H1 (cell line): ENCODE measurements around the gene SH3GL1. TPM values are rescaled to one million over a fixed set of nuclear protein-coding genes. Genes with fewer than 3 reads are reported as not detected.

Experiments
- CTCF ChIA-PET: fragments of 300-600 bp; sonication (Branson Sonifier 250); formaldehyde crosslinking; loops from one replicate; lab custom pipeline; 2021; ENCODE audit not compliant: partially characterized antibody; lab: Charles Lee
- POLR2A ChIA-PET: fragments of 300-600 bp; sonication (Branson Sonifier 250); formaldehyde crosslinking; loops from one replicate; lab custom pipeline; 2021; ENCODE audit warnings: inconsistent platforms; ENCODE audit not compliant: partially characterized antibody; lab: Charles Lee
- DNase-seq, 2 experiments: peaks; one replicate each; pipeline versions ENCODE4 v3.0.0 to v3.0.0-alpha.2; 2010 to 2022; ENCODE audit warnings: low spot score in 2 of 2, low read depth in 1 of 2, mixed read lengths in 1 of 2
- FAIRE-seq: peaks from 2 replicates; lab custom pipeline; 2011; peaks lifted over from hg19 to GRCh38; lab: Jason Lieb, UNC
- H2AFZ ChIP-seq: 2 replicates; pipeline ENCODE4 v1.8.1; 2012; ENCODE audit warnings: low read length, inconsistent platforms
- H2AK5ac ChIP-seq: 2 replicates; pipeline ENCODE4 v1.6.1; 2013; ENCODE audit warnings: low read depth, low read length
- H2BK120ac ChIP-seq: replicated peaks from 2 replicates; pipeline ENCODE3; 2013; ENCODE audit warnings: low read depth, low read length, inconsistent platforms
- H2BK12ac ChIP-seq: 2 replicates; pipeline ENCODE4 v1.6.1; 2013; ENCODE audit warnings: low read depth, low read length
- H2BK15ac ChIP-seq: 2 replicates; pipeline ENCODE4 v1.6.1; 2013; ENCODE audit warnings: low read length
- H2BK20ac ChIP-seq: 2 replicates; pipeline ENCODE4 v1.6.1; 2013; ENCODE audit warnings: low read length
- H2BK5ac ChIP-seq: 2 replicates; pipeline ENCODE4 v1.6.1; 2013; ENCODE audit warnings: low read depth, low read length
- H3K14ac ChIP-seq: 2 replicates; pipeline ENCODE4 v1.6.1; 2013; ENCODE audit warnings: inconsistent platforms; ENCODE audit not compliant: insufficient read length
- H3K18ac ChIP-seq: 2 replicates; pipeline ENCODE4 v1.6.1; 2013; ENCODE audit warnings: low read length; ENCODE audit errors: extremely low read depth
- H3K23ac ChIP-seq: 2 replicates; pipeline ENCODE4 v1.6.1; 2013; ENCODE audit warnings: inconsistent platforms; ENCODE audit not compliant: insufficient read length
- H3K23me2 ChIP-seq: 2 replicates; pipeline ENCODE4 v1.6.1; 2013; ENCODE audit warnings: low read depth, low read length
- H3K27ac ChIP-seq: 2 replicates; pipeline ENCODE4 v1.6.1; 2011; ENCODE audit warnings: low read depth, low read length, inconsistent platforms
- H3K27me3 ChIP-seq, 4 experiments: replicated peaks in 1 of 4; 1 replicate in 1 of 4; 2 replicates in 3 of 4; pipeline versions ENCODE4 v1.6.1 to v1.8.1; 2011 to 2013; ENCODE audit warnings: low read length in 3 of 4, mild to moderate bottlenecking in 3 of 4, inconsistent platforms in 2 of 4, mixed read lengths in 2 of 4, moderate library complexity in 1 of 4; ENCODE audit not compliant: control insufficient read depth in 3 of 4, insufficient read depth in 3 of 4; ENCODE audit errors: extremely low read depth in 1 of 4
- H3K36me3 ChIP-seq, 4 experiments: 2 replicates each; pipeline versions ENCODE4 v1.6.1 to v1.8.1; 2011 to 2013; ENCODE audit warnings: mild to moderate bottlenecking in 4 of 4, low read length in 3 of 4, moderate library complexity in 2 of 4, control low read depth in 1 of 4, inconsistent platforms in 1 of 4; ENCODE audit not compliant: insufficient read depth in 4 of 4, control insufficient read depth in 2 of 4
- H3K4ac ChIP-seq: replicated peaks from 2 replicates; pipeline ENCODE3; 2013; ENCODE audit warnings: low read length, low read depth, mixed read lengths, inconsistent platforms; ENCODE audit not compliant: insufficient read length
- H3K4me1 ChIP-seq, 4 experiments: replicated peaks in 1 of 4; 1 replicate in 1 of 4; 2 replicates in 3 of 4; pipeline versions ENCODE4 v1.6.1 to v1.8.1; 2011 to 2013; ENCODE audit warnings: low read length in 3 of 4, inconsistent platforms in 2 of 4, mixed read lengths in 1 of 4; ENCODE audit not compliant: insufficient read depth in 4 of 4, control insufficient read depth in 3 of 4
- H3K4me2 ChIP-seq, 2 experiments: 2 replicates each; pipeline versions ENCODE4 v1.6.1 to v1.8.1; 2011 to 2013; ENCODE audit warnings: low read depth in 2 of 2, low read length in 2 of 2, control low read depth in 1 of 2, inconsistent platforms in 1 of 2, mild to moderate bottlenecking in 1 of 2; ENCODE audit not compliant: insufficient read depth in 1 of 2
- H3K4me3 ChIP-seq, 4 experiments: fragments of 200-600, 300-600 bp in 1 of 4; sonication (generic), shearing (Covaris generic), sonication (Bioruptor Twin) in 1 of 4; 2 replicates each; pipeline versions ENCODE4 v1.5.1 to v1.8.1; 2011 to 2016; ENCODE audit warnings: low read length in 4 of 4, low read depth in 3 of 4, control low read depth in 2 of 4, inconsistent platforms in 2 of 4, mild to moderate bottlenecking in 2 of 4, mixed read lengths in 1 of 4, moderate library complexity in 1 of 4; ENCODE audit not compliant: insufficient read depth in 2 of 4; ENCODE audit errors: extremely low read depth in 1 of 4
- H3K56ac ChIP-seq: replicated peaks from 2 replicates; pipeline ENCODE3; 2013; ENCODE audit warnings: low read depth, mild to moderate bottlenecking, mixed read lengths, low read length, inconsistent platforms; ENCODE audit not compliant: insufficient read length
- H3K79me1 ChIP-seq: 2 replicates; pipeline ENCODE4 v1.6.1; 2013; ENCODE audit warnings: low read depth, low read length, control low read depth
- H3K79me2 ChIP-seq, 2 experiments: 2 replicates each; pipeline versions ENCODE4 v1.6.1 to v1.8.1; 2012 to 2013; ENCODE audit warnings: low read length in 2 of 2, mild to moderate bottlenecking in 2 of 2, inconsistent platforms in 1 of 2; ENCODE audit not compliant: insufficient read depth in 2 of 2, control insufficient read depth in 1 of 2
- H3K9ac ChIP-seq, 4 experiments: replicated peaks in 1 of 4; 1 replicate in 1 of 4; 2 replicates in 3 of 4; pipeline versions ENCODE4 v1.6.1 to v1.8.1; 2011 to 2013; ENCODE audit warnings: low read depth in 3 of 4, low read length in 3 of 4, control low read depth in 2 of 4, mild to moderate bottlenecking in 2 of 4, moderate library complexity in 2 of 4, inconsistent platforms in 1 of 4; ENCODE audit errors: extremely low read depth in 1 of 4
- H3K9me3 ChIP-seq, 2 experiments: 2 replicates each; pipeline versions ENCODE4 v1.6.1 to v1.8.1; 2012 to 2013; ENCODE audit warnings: mild to moderate bottlenecking in 2 of 2, moderate library complexity in 2 of 2, control low read depth in 1 of 2, inconsistent platforms in 1 of 2, low read depth in 1 of 2, low read length in 1 of 2, mixed read lengths in 1 of 2; ENCODE audit not compliant: insufficient read depth in 2 of 2
- H4K20me1 ChIP-seq, 2 experiments: replicated peaks in 1 of 2; 2 replicates each; pipeline versions ENCODE3 to v1.8.1; 2011 to 2013; ENCODE audit warnings: inconsistent platforms in 2 of 2, low read length in 2 of 2, mild to moderate bottlenecking in 1 of 2; ENCODE audit not compliant: insufficient read depth in 2 of 2, control insufficient read depth in 1 of 2
- H4K5ac ChIP-seq: 2 replicates; pipeline ENCODE4 v1.6.1; 2013; ENCODE audit warnings: low read length, low read depth, mixed read lengths, inconsistent platforms; ENCODE audit not compliant: insufficient read length
- H4K8ac ChIP-seq: 2 replicates; pipeline ENCODE4 v1.8.0; 2013; ENCODE audit warnings: mild to moderate bottlenecking, moderate library complexity, low read length, inconsistent platforms; ENCODE audit not compliant: insufficient read depth; ENCODE audit errors: extremely low read depth
- H4K91ac ChIP-seq: replicated peaks from 2 replicates; pipeline ENCODE3; 2013; ENCODE audit warnings: low read length, mixed read lengths, inconsistent platforms; ENCODE audit not compliant: insufficient read length
- CHD2 ChIP-seq: IDR thresholded peaks from 2 replicates; pipeline ENCODE4 v1.6.1; 2012; ENCODE audit warnings: low read length, improper control_type of control experiment
- JUND ChIP-seq: IDR thresholded peaks from 2 replicates; pipeline ENCODE4 v1.6.1; 2011; ENCODE audit warnings: mild to moderate bottlenecking, improper control_type of control experiment, low read length
- KDM1A ChIP-seq: fragments of 200-600, 300-600 bp; sonication (generic); IDR thresholded peaks from 2 replicates; pipeline ENCODE4 v1.7.1; 2016; ENCODE audit warnings: mild to moderate bottlenecking, low read length, borderline replicate concordance
- POLR2A ChIP-seq, 2 experiments: IDR thresholded peaks; 1 replicate in 1 of 2; 2 replicates in 1 of 2; pipeline ENCODE4 v1.6.1; 2011; ENCODE audit warnings: low read depth in 2 of 2, low read length in 2 of 2, mild to moderate bottlenecking in 2 of 2; ENCODE audit errors: control extremely low read depth in 1 of 2
- POU5F1 ChIP-seq: IDR thresholded peaks from 2 replicates; pipeline ENCODE4 v1.6.1; 2011; ENCODE audit warnings: low read depth, mild to moderate bottlenecking, low read length, moderate library complexity
- WGBS, 2 experiments: shearing (Covaris generic) in 1 of 2; methylation state at CpG; one replicate each; pipeline versions ENCODE4 v1.1.6 to v1.1.7; 2013 to 2015; ENCODE audit warnings: low lambda C conversion rate in 2 of 2, mixed read lengths in 2 of 2, inconsistent platforms in 1 of 2, low coverage in 1 of 2, missing lambda C conversion rate in 1 of 2; ENCODE audit not compliant: insufficient replicate concordance in 2 of 2, insufficient coverage in 1 of 2, insufficient read length in 1 of 2; ENCODE audit errors: extremely low coverage in 1 of 2, missing lambda C conversion rate in 1 of 2; 5-methylcytosine and 5-hydroxymethylcytosine counted together
- polyA plus RNA-seq, 7 experiments: library from polyadenylated mRNA; depleted of rRNA in 3 of 7; stranded (reverse) in 5 of 7; unstranded in 2 of 7; fragments of >200 nt in 5 of 7; fragments of 200-250 nt in 2 of 7; gene quantifications; 1 replicate in 5 of 7; 2 replicates in 1 of 7; 4 replicates in 1 of 7; pipeline versions ENCODE4 v1.2.1 to v1.2.3, GENCODE V29; 2011 to 2013; ENCODE audit warnings: missing spikeins in 2 of 7, mixed read lengths in 2 of 7
- total RNA-seq: library from RNA; stranded (reverse); fragmentation: NEBNext Ultra II Directional; extraction: Animal tissue kit (Norgen Biotek cat#: 25700); gene quantifications from 2 replicates; pipeline ENCODE4 v1.2.1, GENCODE V29; 2021
- TF ChIP-seq, protein P1 (sequence below): IDR thresholded peaks from 2 replicates; pipeline ENCODE4 v1.6.1; 2012; ENCODE audit warnings: inconsistent platforms
- TF ChIP-seq, protein P2 (sequence below), 3 experiments: IDR thresholded peaks; 1 replicate in 2 of 3; 2 replicates in 1 of 3; pipeline versions ENCODE4 v1.5.1 to v1.6.1; 2011; ENCODE audit warnings: low read length in 3 of 3, mild to moderate bottlenecking in 3 of 3, inconsistent platforms in 2 of 3, low read depth in 1 of 3, moderate library complexity in 1 of 3; ENCODE audit not compliant: insufficient read depth in 1 of 3; ENCODE audit errors: control extremely low read depth in 1 of 3
- TF ChIP-seq, protein P3 (sequence below): IDR thresholded peaks from 2 replicates; pipeline ENCODE4 v1.6.1; 2012; ENCODE audit warnings: inconsistent platforms

The SH3GL1 gene
- total and polyA plus RNA-seq, 2 of the 8 experiments (the other 6 are each of a cell fraction or from before 2014, with no cell fraction given) = 81.5 to 102 TPM

DNA sequence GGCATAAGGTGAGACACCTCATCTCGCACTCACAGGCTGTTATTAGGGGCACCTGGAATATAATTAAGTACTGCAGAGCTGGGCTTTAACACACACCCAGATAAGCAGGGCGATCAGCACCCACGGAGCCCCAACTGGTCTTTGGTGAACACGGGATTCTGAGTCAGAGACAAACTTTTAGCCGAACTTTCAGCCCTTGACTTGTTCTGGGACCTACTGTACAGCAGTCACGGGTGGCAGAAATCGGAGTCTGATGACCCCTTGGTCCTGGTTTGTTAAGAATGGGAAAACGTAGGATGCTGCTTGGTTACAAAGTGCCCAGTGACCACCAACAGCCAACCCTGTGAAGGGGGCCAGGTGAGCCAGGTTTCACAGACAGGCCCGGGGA, 9.0 kb downstream of the SH3GL1 start:
- H2BK15ac ChIP-seq = no peak overlapping the region
- FAIRE-seq = no peak
- no peak overlapping the region for H3K4ac ChIP-seq
- peaks cover 10 to 39% (median 26%) of the 10 kb centered on the region in 4 experiments for H3K4me1 ChIP-seq
- H2BK5ac ChIP-seq = no peak overlapping the region
- H2BK12ac ChIP-seq = no peak overlapping the region
- H4K5ac ChIP-seq = no peak overlapping the region
- H2AK5ac ChIP-seq = no peak overlapping the region
- no peak overlapping the region for H2BK20ac ChIP-seq
- ChIA-PET POLR2A (interaction anchor here (0.7 to 5.2 kb wide), 11 partner anchors 11 to 58 kb away, joined by 3 to 57 read pairs (median 5); partner anchors contain the start of gene CHAF1A), CTCF (interaction anchor here (0.8 to 7.2 kb wide), 9 partner anchors 9 to 125 kb away, joined by 3 to 72 read pairs (median 6); partner anchors contain the start of genes CHAF1A and SH3GL1)
- H2AFZ ChIP-seq = no peak overlapping the region
- H3K14ac ChIP-seq = no peak overlapping the region
- H4K20me1 ChIP-seq = peaks cover 23 to 46% of the 10 kb centered on the region in 2 experiments
- H4K8ac ChIP-seq = no peak overlapping the region
- no peak overlapping the region for H3K56ac ChIP-seq
- no peaks in the 10 kb centered on the region for H3K36me3 ChIP-seq
- 75% methylated on average over 9 of the region's 9 CpGs; no CpG with 5 or more reads in 1 of the 2 experiments for WGBS, 2 experiments
- no peak overlapping the region for H3K23ac ChIP-seq
- no peak overlapping the region for H4K91ac ChIP-seq
- no peak for DNase-seq
- H3K4me3 ChIP-seq = peak overlapping the region in 2 of 4 experiments; percentile 19 to 48; a peak in 1 of 8 replicates
- H3K27ac ChIP-seq = no peak overlapping the region
- H3K23me2 ChIP-seq = no peaks in the 10 kb centered on the region; the same call in 1 of the 2 replicates
- peaks cover 37% of the 10 kb centered on the region for H3K79me1 ChIP-seq
- peak overlapping the region; percentile 61 to 89 for H3K4me2 ChIP-seq
- H3K9ac ChIP-seq = no peak overlapping the region; a peak in 1 of 7 replicates
- H3K79me2 ChIP-seq = peaks cover 0 to 83% of the 10 kb centered on the region in 2 experiments; a peak in 2 of 4 replicates
- no peak overlapping the region for H2BK120ac ChIP-seq
- no peaks in the 10 kb centered on the region for H3K9me3 ChIP-seq
- H3K27me3 ChIP-seq = no peaks in the 10 kb centered on the region
- no peak overlapping the region for H3K18ac ChIP-seq
- TF ChIP-seq, protein P1, sequence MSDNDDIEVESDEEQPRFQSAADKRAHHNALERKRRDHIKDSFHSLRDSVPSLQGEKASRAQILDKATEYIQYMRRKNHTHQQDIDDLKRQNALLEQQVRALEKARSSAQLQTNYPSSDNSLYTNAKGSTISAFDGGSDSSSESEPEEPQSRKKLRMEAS = no peak
- no peak for TF ChIP-seq KDM1A
- no peak for TF ChIP-seq JUND
- no peak for TF ChIP-seq POU5F1
- TF ChIP-seq CHD2 = no peak
- TF ChIP-seq, protein P2, sequence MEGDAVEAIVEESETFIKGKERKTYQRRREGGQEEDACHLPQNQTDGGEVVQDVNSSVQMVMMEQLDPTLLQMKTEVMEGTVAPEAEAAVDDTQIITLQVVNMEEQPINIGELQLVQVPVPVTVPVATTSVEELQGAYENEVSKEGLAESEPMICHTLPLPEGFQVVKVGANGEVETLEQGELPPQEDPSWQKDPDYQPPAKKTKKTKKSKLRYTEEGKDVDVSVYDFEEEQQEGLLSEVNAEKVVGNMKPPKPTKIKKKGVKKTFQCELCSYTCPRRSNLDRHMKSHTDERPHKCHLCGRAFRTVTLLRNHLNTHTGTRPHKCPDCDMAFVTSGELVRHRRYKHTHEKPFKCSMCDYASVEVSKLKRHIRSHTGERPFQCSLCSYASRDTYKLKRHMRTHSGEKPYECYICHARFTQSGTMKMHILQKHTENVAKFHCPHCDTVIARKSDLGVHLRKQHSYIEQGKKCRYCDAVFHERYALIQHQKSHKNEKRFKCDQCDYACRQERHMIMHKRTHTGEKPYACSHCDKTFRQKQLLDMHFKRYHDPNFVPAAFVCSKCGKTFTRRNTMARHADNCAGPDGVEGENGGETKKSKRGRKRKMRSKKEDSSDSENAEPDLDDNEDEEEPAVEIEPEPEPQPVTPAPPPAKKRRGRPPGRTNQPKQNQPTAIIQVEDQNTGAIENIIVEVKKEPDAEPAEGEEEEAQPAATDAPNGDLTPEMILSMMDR (IDR thresholded peaks at IDR 0.05; ENCODE audit: control extremely low read depth in 1 of 3, insufficient read depth in 1 of 3, low read depth in 1 of 3, low read length in 3 of 3) = no peak
- TF ChIP-seq, protein P3, sequence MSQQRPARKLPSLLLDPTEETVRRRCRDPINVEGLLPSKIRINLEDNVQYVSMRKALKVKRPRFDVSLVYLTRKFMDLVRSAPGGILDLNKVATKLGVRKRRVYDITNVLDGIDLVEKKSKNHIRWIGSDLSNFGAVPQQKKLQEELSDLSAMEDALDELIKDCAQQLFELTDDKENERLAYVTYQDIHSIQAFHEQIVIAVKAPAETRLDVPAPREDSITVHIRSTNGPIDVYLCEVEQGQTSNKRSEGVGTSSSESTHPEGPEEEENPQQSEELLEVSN = no peak
- TF ChIP-seq POLR2A (IDR thresholded peaks at IDR 0.05; ENCODE audit: control extremely low read depth in 1 of 2, low read depth in 2 of 2, low read length in 2 of 2) = no peak
